GM21528 (cell line): ENCODE results near the gene SPATA2.

Experiments
- ATAC-seq: cut with Tn5 transposase; IDR thresholded peaks from one replicate; pipeline ENCODE4 v1.9.1; 2021; ENCODE audit warnings: mild to moderate bottlenecking, moderate library complexity; ENCODE audit not compliant: unreplicated experiment, low FRiP score

SPATA2 gene

GRCh38 chr20:49935746-49936152 is 20.4 kb upstream of the SPATA2 start:
- peak; percentile 1 for ATAC-seq

GRCh38 chr20:49929142-49929494 is 13.8 kb upstream of the SPATA2 start:
- no peak for ATAC-seq

GRCh38 chr20:49928411-49929141 is 13.2 kb upstream of the SPATA2 start:
- no peak for ATAC-seq

GRCh38 chr20:49925901-49926454 is 10.6 kb upstream of the SPATA2 start:
- ATAC-seq, result no peak

- no peak for ATAC-seq
Measured at GRCh38 chr20:49924247-49924646, 8.9 kb upstream of the SPATA2 start.

GRCh38 chr20:49919461-49919860 is 4.1 kb upstream of the SPATA2 start:
- ATAC-seq, result no peak

GRCh38 chr20:49919009-49919408 is 3.7 kb upstream of the SPATA2 start:
- no peak for ATAC-seq

GRCh38 chr20:49918446-49918845 is 3.1 kb upstream of the SPATA2 start:
- no peak for ATAC-seq

- no peak for ATAC-seq
Measured at GRCh38 chr20:49916146-49917002, 1.0 kb upstream of the SPATA2 start.

GRCh38 chr20:49915118-49915379 is 280 bp downstream of the SPATA2 start:
- ATAC-seq, result no peak

- ATAC-seq, result peak; percentile 13
Measured at GRCh38 chr20:49914310-49915117, 815 bp downstream of the SPATA2 start.

GRCh38 chr20:49913399-49914047 is 1.8 kb downstream of the SPATA2 start:
- no peak for ATAC-seq

GRCh38 chr20:49910340-49910706 is 5.0 kb downstream of the SPATA2 start:
- no peak for ATAC-seq

- ATAC-seq, result no peak
Measured at GRCh38 chr20:49909499-49910339, 5.6 kb downstream of the SPATA2 start.

- no peak for ATAC-seq
Measured at GRCh38 chr20:49908258-49908565, 7.1 kb downstream of the SPATA2 start.

GRCh38 chr20:49907405-49908257 is 7.7 kb downstream of the SPATA2 start:
- ATAC-seq, result no peak

GRCh38 chr20:49906615-49907154 is 8.6 kb downstream of the SPATA2 start:
- no peak for ATAC-seq

- ATAC-seq, result no peak
Measured at GRCh38 chr20:49906101-49906604, 9.2 kb downstream of the SPATA2 start.
